Endothelial cell of umbilical vein (primary cell): ENCODE measurements around the gene TSTD1.

Experiments used
- EZH2 ChIP-seq: IDR thresholded peaks from 2 replicates; pipeline ENCODE4 v1.6.1; 2012; ENCODE audit warnings: borderline replicate concordance, low read depth, mild to moderate bottlenecking, moderate library complexity, low read length, inconsistent platforms; ENCODE audit not compliant: severe bottlenecking
- TF ChIP-seq, protein P1 (sequence below), 2 donors: IDR thresholded peaks; 1 replicate in 1 of 2; 2 replicates in 1 of 2; pipeline ENCODE4 v1.5.1; 2011; ENCODE audit warnings: low read length in 2 of 2, mild to moderate bottlenecking in 2 of 2, moderate library complexity in 2 of 2, control low read depth in 1 of 2, inconsistent platforms in 1 of 2, low read depth in 1 of 2; ENCODE audit not compliant: insufficient read depth in 1 of 2; ENCODE audit errors: extremely low read depth in 1 of 2

DNA sequence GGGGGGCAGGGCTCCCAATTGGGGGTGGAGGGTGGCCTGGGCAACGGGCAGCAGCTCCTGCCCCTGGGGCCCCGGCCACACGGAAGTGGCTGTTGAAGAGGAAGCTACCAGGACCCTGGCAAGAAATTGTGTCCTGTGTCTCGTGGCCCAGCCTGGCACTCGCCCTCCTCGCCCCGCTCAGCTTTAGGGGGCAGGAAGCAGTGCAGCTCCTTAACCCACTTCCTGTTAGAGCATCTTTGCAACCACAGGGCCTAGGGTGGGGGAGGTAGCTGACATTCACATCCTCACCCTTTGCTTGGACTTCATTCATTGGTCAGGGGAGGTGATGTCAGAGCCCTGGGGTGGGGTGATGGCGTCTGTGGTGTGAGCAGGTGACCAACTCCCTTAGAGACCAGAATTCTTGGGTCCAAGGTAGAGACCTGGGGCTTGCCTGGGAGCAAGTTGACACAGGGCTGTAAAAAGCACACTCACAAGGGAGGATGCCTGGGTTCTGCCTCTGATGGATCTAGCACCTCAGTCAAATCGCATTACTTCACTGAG is 31.0 kb upstream of the TSTD1 start, which contains the start of gene ARHGAP30:
- no peak for TF ChIP-seq EZH2
- TF ChIP-seq, protein P1, sequence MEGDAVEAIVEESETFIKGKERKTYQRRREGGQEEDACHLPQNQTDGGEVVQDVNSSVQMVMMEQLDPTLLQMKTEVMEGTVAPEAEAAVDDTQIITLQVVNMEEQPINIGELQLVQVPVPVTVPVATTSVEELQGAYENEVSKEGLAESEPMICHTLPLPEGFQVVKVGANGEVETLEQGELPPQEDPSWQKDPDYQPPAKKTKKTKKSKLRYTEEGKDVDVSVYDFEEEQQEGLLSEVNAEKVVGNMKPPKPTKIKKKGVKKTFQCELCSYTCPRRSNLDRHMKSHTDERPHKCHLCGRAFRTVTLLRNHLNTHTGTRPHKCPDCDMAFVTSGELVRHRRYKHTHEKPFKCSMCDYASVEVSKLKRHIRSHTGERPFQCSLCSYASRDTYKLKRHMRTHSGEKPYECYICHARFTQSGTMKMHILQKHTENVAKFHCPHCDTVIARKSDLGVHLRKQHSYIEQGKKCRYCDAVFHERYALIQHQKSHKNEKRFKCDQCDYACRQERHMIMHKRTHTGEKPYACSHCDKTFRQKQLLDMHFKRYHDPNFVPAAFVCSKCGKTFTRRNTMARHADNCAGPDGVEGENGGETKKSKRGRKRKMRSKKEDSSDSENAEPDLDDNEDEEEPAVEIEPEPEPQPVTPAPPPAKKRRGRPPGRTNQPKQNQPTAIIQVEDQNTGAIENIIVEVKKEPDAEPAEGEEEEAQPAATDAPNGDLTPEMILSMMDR (IDR thresholded peaks at IDR 0.05; ENCODE audit: extremely low read depth in 1 of 2, insufficient read depth in 1 of 2, low read depth in 1 of 2, low read length in 2 of 2): no peak
